ENCODE results near the gene SLC23A2. TPM values are rescaled to one million over a fixed set of nuclear protein-coding genes. Genes with fewer than 3 reads are reported as not detected.

SLC23A2 gene
- total RNA-seq, 4 donors from 2014 or later = 10.5 to 29.0 (median 20.4) TPM

DNA sequence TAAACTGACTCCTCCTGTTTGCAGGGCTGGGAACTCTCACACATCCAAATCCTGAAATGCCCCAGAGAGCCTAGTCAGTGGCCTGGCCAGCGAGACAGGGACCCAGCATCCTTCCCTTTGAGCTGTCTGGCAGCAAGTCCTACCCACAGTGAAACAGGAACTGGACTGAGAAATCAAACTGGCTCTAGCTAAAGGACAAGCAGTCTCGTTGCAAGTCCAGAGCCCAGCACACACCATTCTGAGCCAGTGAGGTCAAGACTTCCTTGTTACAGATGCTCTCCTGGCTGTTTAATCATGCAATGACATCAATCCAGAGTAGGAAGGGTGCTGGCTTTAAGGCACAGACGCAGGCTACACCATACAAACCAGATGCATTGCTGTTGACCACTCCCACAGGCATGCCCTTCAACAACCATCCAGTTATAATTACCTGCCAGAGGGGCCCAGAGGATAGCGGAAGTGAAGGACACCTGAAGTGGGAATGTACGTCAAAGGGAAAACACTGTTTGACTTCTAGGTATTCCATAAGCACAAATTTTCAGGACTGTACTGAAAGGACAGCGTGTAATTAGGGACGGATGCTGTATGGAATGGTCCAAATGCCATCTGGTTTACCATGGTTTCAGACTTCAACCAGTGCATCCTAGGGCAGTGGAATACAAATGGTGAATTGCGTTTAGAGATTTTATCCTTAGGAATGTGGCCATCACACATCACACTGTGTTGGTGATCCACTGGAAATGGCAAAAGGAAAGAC is 114.4 kb downstream of the SLC23A2 start:
- H3K4me1 ChIP-seq = no peaks in the 10 kb centered on the region
- H3K27ac ChIP-seq = no peak overlapping the region
- TF ChIP-seq EP300 (IDR thresholded peaks at IDR 0.05) (no peak), POLR2A (IDR thresholded peaks at IDR 0.05) (no peak), POLR2AphosphoS5 (IDR thresholded peaks at IDR 0.05) (no peak)
- TF ChIP-seq, protein P1, sequence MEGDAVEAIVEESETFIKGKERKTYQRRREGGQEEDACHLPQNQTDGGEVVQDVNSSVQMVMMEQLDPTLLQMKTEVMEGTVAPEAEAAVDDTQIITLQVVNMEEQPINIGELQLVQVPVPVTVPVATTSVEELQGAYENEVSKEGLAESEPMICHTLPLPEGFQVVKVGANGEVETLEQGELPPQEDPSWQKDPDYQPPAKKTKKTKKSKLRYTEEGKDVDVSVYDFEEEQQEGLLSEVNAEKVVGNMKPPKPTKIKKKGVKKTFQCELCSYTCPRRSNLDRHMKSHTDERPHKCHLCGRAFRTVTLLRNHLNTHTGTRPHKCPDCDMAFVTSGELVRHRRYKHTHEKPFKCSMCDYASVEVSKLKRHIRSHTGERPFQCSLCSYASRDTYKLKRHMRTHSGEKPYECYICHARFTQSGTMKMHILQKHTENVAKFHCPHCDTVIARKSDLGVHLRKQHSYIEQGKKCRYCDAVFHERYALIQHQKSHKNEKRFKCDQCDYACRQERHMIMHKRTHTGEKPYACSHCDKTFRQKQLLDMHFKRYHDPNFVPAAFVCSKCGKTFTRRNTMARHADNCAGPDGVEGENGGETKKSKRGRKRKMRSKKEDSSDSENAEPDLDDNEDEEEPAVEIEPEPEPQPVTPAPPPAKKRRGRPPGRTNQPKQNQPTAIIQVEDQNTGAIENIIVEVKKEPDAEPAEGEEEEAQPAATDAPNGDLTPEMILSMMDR (IDR thresholded peaks at IDR 0.05) = no peak
- H3K27me3 ChIP-seq = no peaks in the 10 kb centered on the region
- peak; percentile 30 to 54 for DNase-seq (ENCODE audit: low spot score in 2 of 2)
- H3K36me3 ChIP-seq = peaks cover 21% of the 10 kb centered on the region
- WGBS = 85% methylated on average over 8 of the region's 8 CpGs
- no peaks in the 10 kb centered on the region for H3K9me3 ChIP-seq
- no peak overlapping the region for H3K4me3 ChIP-seq

DNA sequence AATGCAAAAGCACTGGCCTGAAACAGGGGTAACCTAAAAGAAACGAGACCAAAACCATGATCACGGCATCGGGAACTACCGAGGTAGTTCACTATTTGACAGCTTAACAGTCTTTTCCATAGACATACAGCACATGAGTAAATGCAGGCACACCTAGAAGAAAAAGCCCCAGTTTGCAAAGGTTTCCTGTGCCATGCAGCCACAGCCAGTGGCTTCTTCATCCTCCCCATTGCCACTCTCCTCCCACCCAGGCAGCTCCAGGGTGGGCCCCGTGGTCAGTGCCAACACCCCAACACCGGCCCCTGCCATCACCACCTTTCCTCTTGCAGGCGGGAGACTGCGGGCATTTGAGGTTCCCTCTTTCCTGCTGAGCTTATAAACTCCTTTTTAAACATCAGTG is 115.4 kb downstream of the SLC23A2 start:
- Histone ChIP-seq H3K36me3 (peaks cover 31% of the 10 kb centered on the region), H3K9me3 (no peaks in the 10 kb centered on the region), H3K27me3 (no peaks in the 10 kb centered on the region), H3K4me3 (no peak overlapping the region), H3K27ac (no peak overlapping the region), H3K4me1 (no peaks in the 10 kb centered on the region)
- 83% methylated on average over 8 of the region's 8 CpGs for WGBS
- peak; percentile 20 to 61 for DNase-seq (ENCODE audit: low spot score in 2 of 2)
- TF ChIP-seq POLR2AphosphoS5 (IDR thresholded peaks at IDR 0.05) (no peak), EP300 (IDR thresholded peaks at IDR 0.05) (no peak), POLR2A (IDR thresholded peaks at IDR 0.05) (no peak)
- TF ChIP-seq, protein P1 (IDR thresholded peaks at IDR 0.05) = no peak

DNA sequence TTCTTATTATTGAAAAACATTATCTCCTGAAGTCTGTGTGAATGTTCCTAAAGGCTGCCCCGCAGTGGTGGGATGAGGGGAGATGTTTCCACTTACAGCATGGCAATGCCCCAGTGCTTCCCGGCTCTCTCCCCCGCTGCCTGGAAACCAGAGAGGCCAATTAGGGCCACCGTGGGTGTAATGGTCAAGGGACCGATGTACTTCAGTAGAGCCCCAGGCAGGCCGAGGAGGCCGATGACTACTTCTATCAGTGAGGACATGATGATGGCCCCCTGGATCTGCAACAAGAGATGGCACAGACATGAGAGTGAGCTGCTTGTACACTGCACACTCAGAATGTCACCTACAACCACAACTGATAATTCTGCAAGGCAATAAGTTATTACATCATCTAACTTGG is 117.8 kb downstream of the SLC23A2 start:
- H3K27ac ChIP-seq = no peak overlapping the region
- H3K9me3 ChIP-seq = no peaks in the 10 kb centered on the region
- no peaks in the 10 kb centered on the region for H3K4me1 ChIP-seq
- DNase-seq (ENCODE audit: low spot score in 2 of 2) = peak in 1 of 2 donors; percentile 65
- no peak overlapping the region for H3K4me3 ChIP-seq
- no peaks in the 10 kb centered on the region for H3K27me3 ChIP-seq
- whole genome bisulfite sequencing = 80% methylated on average over 7 of the region's 7 CpGs
- no peak for TF ChIP-seq POLR2AphosphoS5 (IDR thresholded peaks at IDR 0.05)
- TF ChIP-seq, protein P1 (IDR thresholded peaks at IDR 0.05) = no peak
- no peak for TF ChIP-seq EP300 (IDR thresholded peaks at IDR 0.05)
- TF ChIP-seq POLR2A (IDR thresholded peaks at IDR 0.05) = no peak
- H3K36me3 ChIP-seq = peaks cover 31% of the 10 kb centered on the region

DNA sequence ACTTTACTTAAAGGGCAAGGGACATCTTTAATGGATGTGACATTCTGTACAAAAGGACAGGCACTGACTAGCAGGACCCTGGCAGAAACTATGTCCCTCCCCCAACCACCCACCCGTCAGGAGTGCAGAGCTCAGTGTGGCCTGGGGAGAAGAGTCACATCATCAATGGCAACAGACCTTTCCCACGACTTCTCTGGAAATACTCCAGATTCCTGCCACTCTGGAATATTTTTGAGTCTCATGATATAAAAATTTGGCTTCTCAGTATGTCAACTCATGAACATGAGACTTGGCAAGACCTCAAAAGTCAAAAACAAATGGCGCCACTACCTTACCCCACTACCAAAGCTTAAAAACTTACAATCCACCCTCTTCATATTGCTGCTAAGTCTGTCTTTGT is 118.3 kb downstream of the SLC23A2 start:
- 82% methylated on average over 3 of the region's 3 CpGs for WGBS
- no peaks in the 10 kb centered on the region for H3K27me3 ChIP-seq
- H3K4me3 ChIP-seq = no peak overlapping the region
- TF ChIP-seq POLR2AphosphoS5 (IDR thresholded peaks at IDR 0.05) = no peak
- no peak for TF ChIP-seq EP300 (IDR thresholded peaks at IDR 0.05)
- TF ChIP-seq, protein P1 (IDR thresholded peaks at IDR 0.05) = no peak
- no peak for TF ChIP-seq POLR2A (IDR thresholded peaks at IDR 0.05)
- DNase-seq (ENCODE audit: low spot score in 2 of 2) = peak in 1 of 2 donors; percentile 31
- no peaks in the 10 kb centered on the region for H3K4me1 ChIP-seq
- no peaks in the 10 kb centered on the region for H3K9me3 ChIP-seq
- H3K27ac ChIP-seq = no peak overlapping the region
- peaks cover 31% of the 10 kb centered on the region for H3K36me3 ChIP-seq

DNA sequence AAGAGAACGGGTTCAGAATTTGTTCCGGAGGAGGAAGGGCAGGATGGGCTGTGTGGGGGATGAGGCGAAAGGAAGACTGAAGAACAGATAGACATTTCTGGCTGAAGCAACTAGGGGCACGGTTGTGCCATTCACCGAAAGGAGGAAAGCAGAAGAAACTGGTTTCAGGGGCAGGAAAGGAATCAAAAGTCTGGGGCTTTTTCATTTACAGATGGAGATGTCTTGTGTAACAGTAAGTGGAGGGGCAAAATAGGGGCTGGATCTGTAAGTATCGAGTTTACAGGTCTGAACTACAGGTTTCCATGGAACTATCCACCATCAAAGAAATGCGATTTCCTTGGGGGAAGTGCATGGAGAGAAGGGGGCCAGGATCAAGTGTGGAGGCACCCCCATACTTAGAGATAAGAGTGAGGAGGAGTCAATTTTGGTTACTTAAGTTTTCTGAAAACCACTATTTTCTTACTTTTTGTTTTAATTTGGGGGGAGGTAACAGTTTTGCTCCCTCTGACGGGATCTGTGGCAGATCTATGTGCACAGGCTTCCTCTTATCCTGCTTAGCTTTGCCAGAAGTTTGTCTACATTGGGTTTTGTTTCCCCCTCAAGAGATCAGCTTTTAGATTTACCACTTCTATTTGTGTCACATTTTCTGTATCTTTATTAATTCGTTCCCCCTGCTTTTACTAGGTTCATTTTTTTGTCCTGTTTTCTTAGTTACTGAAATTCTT is 120.1 kb downstream of the SLC23A2 start:
- no peak for TF ChIP-seq EP300 (IDR thresholded peaks at IDR 0.05)
- TF ChIP-seq POLR2A (IDR thresholded peaks at IDR 0.05) = no peak
- TF ChIP-seq POLR2AphosphoS5 (IDR thresholded peaks at IDR 0.05) = no peak
- TF ChIP-seq, protein P1 (IDR thresholded peaks at IDR 0.05) = no peak
- peaks cover 31% of the 10 kb centered on the region for H3K36me3 ChIP-seq
- 91% methylated on average over 9 of the region's 9 CpGs for WGBS

More for the DNA sequence above, 120.1 kb downstream of the SLC23A2 start:
- no peak for DNase-seq (ENCODE audit: low spot score in 2 of 2)
- H3K4me1 ChIP-seq = no peaks in the 10 kb centered on the region
- H3K27me3 ChIP-seq = no peaks in the 10 kb centered on the region
- no peaks in the 10 kb centered on the region for H3K9me3 ChIP-seq
- H3K27ac ChIP-seq = no peak overlapping the region
- H3K4me3 ChIP-seq = no peak overlapping the region

All from suprapubic skin (tissue), 4 donors.